OCI-LY7 (cell line): ENCODE data around the gene GSE1. TPM values are rescaled to one million over a fixed set of nuclear protein-coding genes. Genes with fewer than 3 reads are reported as not detected.

Experiments used
- BruUV-seq: library from RNA; stranded (reverse); fragments of 400-500 nt; replicated peaks from 2 replicates; lab custom pipeline; 2021; lab: Mats Ljungman, UMichigan
- CTCF ChIA-PET: fragments of 300-600 bp; sonication (Branson Sonifier 250); formaldehyde crosslinking; loops from one replicate; lab custom pipeline; 2022; ENCODE audit warnings: antibody characterized with exemption; ENCODE audit not compliant: unreplicated experiment; lab: Charles Lee
- POLR2A ChIA-PET: fragments of 300-600 bp; sonication (Branson Sonifier 250); formaldehyde crosslinking; loops from one replicate; lab custom pipeline; 2022; ENCODE audit warnings: antibody characterized with exemption; lab: Charles Lee
- DNase-seq: peaks from one replicate; pipeline ENCODE4 v3.0.0-alpha.2; 2015; ENCODE audit warnings: low spot score
- H2AFZ ChIP-seq: fragments of 200-600 bp; sonication (generic), shearing (Covaris generic); 2 replicates; pipeline ENCODE4 v1.6.1; 2014; ENCODE audit warnings: mild to moderate bottlenecking, antibody characterized with exemption, low read length, moderate library complexity
- H3K27ac ChIP-seq: fragments of 200-600 bp; sonication (generic); 2 replicates; pipeline ENCODE4 v1.5.1; 2014; ENCODE audit warnings: mixed run types, low read depth, mild to moderate bottlenecking, moderate library complexity, low read length, inconsistent platforms; ENCODE audit not compliant: poor library complexity, severe bottlenecking
- H3K36me3 ChIP-seq: fragments of 200-600 bp; sonication (generic); 2 replicates; pipeline ENCODE4 v1.6.1; 2014; ENCODE audit warnings: mild to moderate bottlenecking, antibody characterized with exemption, low read length, moderate library complexity, mixed read lengths; ENCODE audit not compliant: insufficient read depth
- H3K4me1 ChIP-seq: fragments of 200-600 bp; sonication (generic); 2 replicates; pipeline ENCODE4 v1.5.1; 2014; ENCODE audit warnings: mild to moderate bottlenecking, low read length; ENCODE audit not compliant: insufficient read depth, poor library complexity, severe bottlenecking
- H3K4me2 ChIP-seq: fragments of 200-600 bp; sonication (generic); 2 replicates; pipeline ENCODE4 v1.6.1; 2014; ENCODE audit warnings: mild to moderate bottlenecking, low read length
- H3K4me3 ChIP-seq: fragments of 200-600 bp; sonication (generic); 2 replicates; pipeline ENCODE4 v1.5.1; 2014; ENCODE audit warnings: mild to moderate bottlenecking, low read depth, low read length; ENCODE audit not compliant: poor library complexity, severe bottlenecking
- H3K79me2 ChIP-seq: fragments of 200-600 bp; sonication (generic); 2 replicates; pipeline ENCODE4 v1.6.1; 2016; ENCODE audit warnings: low read depth, mild to moderate bottlenecking, low read length, moderate library complexity, mixed read lengths; ENCODE audit not compliant: insufficient read depth
- H3K9me2 ChIP-seq: fragments of 200-600 bp; sonication (generic); 2 replicates; pipeline ENCODE4 v1.6.1; 2016; ENCODE audit warnings: mild to moderate bottlenecking, low read length, mixed read lengths; ENCODE audit not compliant: insufficient read depth
- H3K9me3 ChIP-seq: fragments of 200-600 bp; sonication (generic); 2 replicates; pipeline ENCODE4 v1.6.1; 2014; ENCODE audit warnings: mild to moderate bottlenecking, mixed run types, low read length, mixed read lengths
- H4K20me1 ChIP-seq: fragments of 200-600 bp; sonication (generic); 2 replicates; pipeline ENCODE4 v1.6.1; 2014; ENCODE audit warnings: mild to moderate bottlenecking, antibody characterized with exemption, low read length, moderate library complexity, mixed read lengths; ENCODE audit not compliant: insufficient read depth
- CTCF ChIP-seq: fragments of 200-600 bp; sonication (generic); conservative IDR thresholded peaks from 2 replicates; pipeline ENCODE4 v1.5.1; 2014; ENCODE audit warnings: mild to moderate bottlenecking, antibody characterized with exemption, low read length, moderate library complexity, mixed read lengths
- EZH2phosphoT487 ChIP-seq: fragments of 200-600 bp; sonication (generic); IDR thresholded peaks from 2 replicates; pipeline ENCODE4 v1.6.1; 2018; ENCODE audit warnings: low read depth, borderline replicate concordance, mild to moderate bottlenecking, mixed run types, antibody characterized with exemption, low read length, moderate library complexity, mixed read lengths
- intact Hi-C: fragments of 100-400 bp; cut with micrococcal nuclease; formaldehyde crosslinking; loops from one replicate; pipeline ENCODE4 v1.10.0; 2022; ENCODE audit not compliant: unreplicated experiment
- total RNA-seq, 2 experiments: library from RNA; depleted of rRNA in 1 of 2; stranded (reverse); fragments of >200 nt in 1 of 2; shearing (Covaris generic) in 1 of 2; gene quantifications; 2 replicates each; pipeline ENCODE4 v1.2.3, GENCODE V29; 2014 to 2022

Gene GSE1
- total RNA-seq, 2 experiments from 2014 or later = 30.9 to 66.6 TPM

DNA sequence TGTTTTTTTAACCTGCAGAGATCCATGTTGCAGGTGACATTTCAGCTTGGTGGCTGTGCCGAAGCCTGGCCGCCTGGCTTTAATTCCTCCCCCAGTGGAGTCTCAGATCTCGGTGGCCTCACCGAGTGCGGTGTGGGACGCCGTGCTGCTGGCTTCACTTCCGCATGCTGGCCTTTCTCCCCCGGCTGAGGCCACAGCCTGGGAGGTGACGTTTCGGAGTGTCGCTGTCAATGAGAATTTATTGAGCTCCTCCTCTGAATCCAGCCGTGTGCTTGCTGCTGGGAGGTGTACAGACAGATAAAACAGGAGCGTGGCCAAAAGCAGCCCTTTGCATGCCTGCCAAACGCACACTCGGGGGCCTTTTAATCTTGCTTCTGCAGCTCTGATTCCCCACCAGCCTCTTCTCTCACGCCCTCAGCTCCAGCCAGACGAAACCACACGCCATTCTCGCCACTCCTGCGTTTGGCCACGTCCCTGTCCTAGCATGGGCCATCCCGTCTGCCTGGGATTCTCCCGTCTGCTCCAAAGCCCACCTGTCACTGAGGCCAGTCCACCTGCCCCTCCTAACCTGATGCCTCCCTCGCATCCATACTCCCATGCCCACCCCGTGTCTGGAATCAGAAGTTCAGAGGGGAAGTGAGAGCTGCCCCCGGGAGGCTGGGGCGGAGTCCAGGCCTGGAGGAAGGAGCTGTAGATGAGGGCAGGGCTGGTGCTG, 3.6 kb downstream of the GSE1 start:
- CTCF ChIA-PET = interaction anchor here (0.5 to 2.7 kb wide), 9 partner anchors 11 to 177 kb away, joined by 3 to 16 read pairs (median 4); no protein-coding TSS in a partner anchor
- Histone ChIP-seq H4K20me1 (peaks cover 19% of the 10 kb centered on the region), H3K36me3 (peaks cover 22% of the 10 kb centered on the region; the same call in 1 of the 2 replicates), H3K4me2 (peak overlapping the region; percentile 96), H3K27ac (peak overlapping the region; percentile 2), H3K4me1 (peaks cover 44% of the 10 kb centered on the region), H3K9me2 (no peaks in the 10 kb centered on the region), H2AFZ (no peak overlapping the region), H3K4me3 (peak overlapping the region; percentile 76), H3K79me2 (peaks cover 68% of the 10 kb centered on the region; the same call in 1 of the 2 replicates), H3K9me3 (no peaks in the 10 kb centered on the region)
- no TSS peak for BruUV-seq
- POLR2A ChIA-PET = interaction anchor here (0.5 to 0.9 kb wide), 5 partner anchors 63 to 1426 kb away, joined by 3 to 5 read pairs (median 3); no protein-coding TSS in a partner anchor
- peak; percentile 36 for DNase-seq
- TF ChIP-seq EZH2phosphoT487 (no peak), CTCF (no peak)
- intact Hi-C loops = no loop called here

DNA sequence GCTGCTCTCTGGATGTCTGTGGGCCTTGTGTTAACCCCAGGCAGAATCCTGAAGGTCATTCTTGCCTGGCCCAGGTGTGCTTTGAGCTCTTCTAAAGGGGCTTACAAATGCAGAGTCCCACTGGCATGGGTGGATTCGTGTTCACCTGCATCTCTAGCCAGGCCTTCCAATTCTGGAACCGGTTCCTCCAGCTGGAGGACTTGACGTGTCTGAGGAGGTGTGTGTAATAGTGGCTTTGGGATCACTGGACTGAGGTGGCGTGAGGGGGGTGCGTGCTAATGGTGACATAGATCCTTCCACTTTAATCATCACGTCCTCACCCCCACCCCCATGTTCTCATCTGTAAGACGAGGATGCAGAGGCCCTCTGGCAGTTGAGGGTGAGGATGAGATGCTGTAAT, 4.8 kb downstream of the GSE1 start:
- Histone ChIP-seq H3K79me2 (peaks cover 72% of the 10 kb centered on the region; the same call in 1 of the 2 replicates), H4K20me1 (peaks cover 19% of the 10 kb centered on the region), H3K36me3 (peaks cover 22% of the 10 kb centered on the region; the same call in 1 of the 2 replicates), H3K9me2 (no peaks in the 10 kb centered on the region), H2AFZ (no peak overlapping the region), H3K9me3 (no peaks in the 10 kb centered on the region), H3K4me2 (no peak overlapping the region), H3K4me1 (peaks cover 37% of the 10 kb centered on the region), H3K4me3 (no peak overlapping the region), H3K27ac (no peak overlapping the region)
- CTCF ChIA-PET = no interaction called here
- DNase-seq = no peak
- BruUV-seq = no TSS peak
- intact Hi-C loops = no loop called here
- TF ChIP-seq CTCF (no peak), EZH2phosphoT487 (no peak)
- POLR2A ChIA-PET = no interaction called here

GRCh38 chr16:85618521-85618920, 5.4 kb downstream of the GSE1 start:
- ChIA-PET POLR2A (no interaction called here), CTCF (no interaction called here)
- H3K4me3 ChIP-seq = no peak overlapping the region
- peaks cover 72% of the 10 kb centered on the region; the same call in 1 of the 2 replicates for H3K79me2 ChIP-seq
- DNase-seq = no peak
- H3K9me3 ChIP-seq = no peaks in the 10 kb centered on the region
- BruUV-seq = no TSS peak
- H2AFZ ChIP-seq = no peak overlapping the region
- no peak overlapping the region for H3K4me2 ChIP-seq
- H3K9me2 ChIP-seq = no peaks in the 10 kb centered on the region
- peaks cover 19% of the 10 kb centered on the region for H4K20me1 ChIP-seq
- peaks cover 37% of the 10 kb centered on the region for H3K4me1 ChIP-seq
- H3K27ac ChIP-seq = no peak overlapping the region
- intact Hi-C loops = no loop called here
- peaks cover 22% of the 10 kb centered on the region; the same call in 1 of the 2 replicates for H3K36me3 ChIP-seq
- TF ChIP-seq CTCF (no peak), EZH2phosphoT487 (no peak)
